ENCODE measurements around the gene TCF7L2. TPM values are rescaled to one million over a fixed set of nuclear protein-coding genes. Genes with fewer than 3 reads are reported as not detected.

Gene TCF7L2
- total RNA-seq, 1 experiment from 2014 or later: 45.2 TPM

DNA sequence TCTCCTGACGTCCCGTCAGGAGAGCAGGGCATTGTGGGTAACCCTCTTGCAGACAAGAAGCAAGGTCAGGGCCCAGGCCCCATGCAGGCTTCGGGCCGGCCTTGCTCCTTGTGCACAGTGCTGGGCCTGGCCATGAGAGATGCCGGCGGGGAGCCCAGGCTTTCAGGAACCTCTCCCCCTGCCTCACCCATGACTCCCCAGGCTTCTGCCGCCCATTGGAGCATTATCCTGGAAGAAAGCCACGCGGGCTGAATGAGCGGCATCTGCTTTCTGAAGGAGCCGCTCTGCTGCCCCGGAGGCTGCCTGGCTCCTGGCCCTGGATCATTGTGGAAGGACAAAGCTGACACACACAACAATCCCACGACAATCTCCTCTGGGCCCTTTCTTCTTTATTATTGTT is 233.5 kb downstream of the TCF7L2 start:
- intact Hi-C loops (cut with micrococcal nuclease; ENCODE audit: unreplicated experiment) (no loop called here), in situ Hi-C loops (cut with HindIII; ENCODE audit: low pct_unique_long_range_greater_than_20kb, low sequenced_read_pairs) (no loop called here)
- no peak for TF ChIP-seq POLR2AphosphoS5 (IDR thresholded peaks at IDR 0.05; ENCODE audit: low read depth, low read length)
- TF ChIP-seq TCF7L2 (IDR thresholded peaks at IDR 0.05; ENCODE audit: low read depth, low read length): no peak
- TF ChIP-seq, protein P1, sequence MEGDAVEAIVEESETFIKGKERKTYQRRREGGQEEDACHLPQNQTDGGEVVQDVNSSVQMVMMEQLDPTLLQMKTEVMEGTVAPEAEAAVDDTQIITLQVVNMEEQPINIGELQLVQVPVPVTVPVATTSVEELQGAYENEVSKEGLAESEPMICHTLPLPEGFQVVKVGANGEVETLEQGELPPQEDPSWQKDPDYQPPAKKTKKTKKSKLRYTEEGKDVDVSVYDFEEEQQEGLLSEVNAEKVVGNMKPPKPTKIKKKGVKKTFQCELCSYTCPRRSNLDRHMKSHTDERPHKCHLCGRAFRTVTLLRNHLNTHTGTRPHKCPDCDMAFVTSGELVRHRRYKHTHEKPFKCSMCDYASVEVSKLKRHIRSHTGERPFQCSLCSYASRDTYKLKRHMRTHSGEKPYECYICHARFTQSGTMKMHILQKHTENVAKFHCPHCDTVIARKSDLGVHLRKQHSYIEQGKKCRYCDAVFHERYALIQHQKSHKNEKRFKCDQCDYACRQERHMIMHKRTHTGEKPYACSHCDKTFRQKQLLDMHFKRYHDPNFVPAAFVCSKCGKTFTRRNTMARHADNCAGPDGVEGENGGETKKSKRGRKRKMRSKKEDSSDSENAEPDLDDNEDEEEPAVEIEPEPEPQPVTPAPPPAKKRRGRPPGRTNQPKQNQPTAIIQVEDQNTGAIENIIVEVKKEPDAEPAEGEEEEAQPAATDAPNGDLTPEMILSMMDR (IDR thresholded peaks at IDR 0.05): no peak
- TF ChIP-seq, protein P2, sequence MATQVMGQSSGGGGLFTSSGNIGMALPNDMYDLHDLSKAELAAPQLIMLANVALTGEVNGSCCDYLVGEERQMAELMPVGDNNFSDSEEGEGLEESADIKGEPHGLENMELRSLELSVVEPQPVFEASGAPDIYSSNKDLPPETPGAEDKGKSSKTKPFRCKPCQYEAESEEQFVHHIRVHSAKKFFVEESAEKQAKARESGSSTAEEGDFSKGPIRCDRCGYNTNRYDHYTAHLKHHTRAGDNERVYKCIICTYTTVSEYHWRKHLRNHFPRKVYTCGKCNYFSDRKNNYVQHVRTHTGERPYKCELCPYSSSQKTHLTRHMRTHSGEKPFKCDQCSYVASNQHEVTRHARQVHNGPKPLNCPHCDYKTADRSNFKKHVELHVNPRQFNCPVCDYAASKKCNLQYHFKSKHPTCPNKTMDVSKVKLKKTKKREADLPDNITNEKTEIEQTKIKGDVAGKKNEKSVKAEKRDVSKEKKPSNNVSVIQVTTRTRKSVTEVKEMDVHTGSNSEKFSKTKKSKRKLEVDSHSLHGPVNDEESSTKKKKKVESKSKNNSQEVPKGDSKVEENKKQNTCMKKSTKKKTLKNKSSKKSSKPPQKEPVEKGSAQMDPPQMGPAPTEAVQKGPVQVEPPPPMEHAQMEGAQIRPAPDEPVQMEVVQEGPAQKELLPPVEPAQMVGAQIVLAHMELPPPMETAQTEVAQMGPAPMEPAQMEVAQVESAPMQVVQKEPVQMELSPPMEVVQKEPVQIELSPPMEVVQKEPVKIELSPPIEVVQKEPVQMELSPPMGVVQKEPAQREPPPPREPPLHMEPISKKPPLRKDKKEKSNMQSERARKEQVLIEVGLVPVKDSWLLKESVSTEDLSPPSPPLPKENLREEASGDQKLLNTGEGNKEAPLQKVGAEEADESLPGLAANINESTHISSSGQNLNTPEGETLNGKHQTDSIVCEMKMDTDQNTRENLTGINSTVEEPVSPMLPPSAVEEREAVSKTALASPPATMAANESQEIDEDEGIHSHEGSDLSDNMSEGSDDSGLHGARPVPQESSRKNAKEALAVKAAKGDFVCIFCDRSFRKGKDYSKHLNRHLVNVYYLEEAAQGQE (IDR thresholded peaks at IDR 0.05; ENCODE audit: insufficient read depth in 1 of 2, low read depth in 2 of 2, low read length in 1 of 2): no peak
- BruUV-seq (replicated peaks): no TSS peak
- Histone ChIP-seq H3K9me3 (ENCODE audit: control insufficient read depth, insufficient read depth, low read depth, low read length) (no peaks in the 10 kb centered on the region), H3K27ac (ENCODE audit: low read length) (no peak overlapping the region), H3K4me1 (ENCODE audit: control insufficient read depth, insufficient read depth, low read length) (no peaks in the 10 kb centered on the region), H3K27me3 (ENCODE audit: control insufficient read depth, insufficient read depth, low read length) (no peaks in the 10 kb centered on the region), H3K4me3 (ENCODE audit: low read depth in 2 of 2, low read length in 2 of 2) (no peak overlapping the region), H3K36me3 (ENCODE audit: control insufficient read depth, insufficient read depth, low read length) (no peaks in the 10 kb centered on the region)
- no peak for ATAC-seq
- CTCF ChIA-PET: no interaction called here
- no peak for DNase-seq (ENCODE audit: low read depth, low spot score)
- POLR2A ChIA-PET: no interaction called here

DNA sequence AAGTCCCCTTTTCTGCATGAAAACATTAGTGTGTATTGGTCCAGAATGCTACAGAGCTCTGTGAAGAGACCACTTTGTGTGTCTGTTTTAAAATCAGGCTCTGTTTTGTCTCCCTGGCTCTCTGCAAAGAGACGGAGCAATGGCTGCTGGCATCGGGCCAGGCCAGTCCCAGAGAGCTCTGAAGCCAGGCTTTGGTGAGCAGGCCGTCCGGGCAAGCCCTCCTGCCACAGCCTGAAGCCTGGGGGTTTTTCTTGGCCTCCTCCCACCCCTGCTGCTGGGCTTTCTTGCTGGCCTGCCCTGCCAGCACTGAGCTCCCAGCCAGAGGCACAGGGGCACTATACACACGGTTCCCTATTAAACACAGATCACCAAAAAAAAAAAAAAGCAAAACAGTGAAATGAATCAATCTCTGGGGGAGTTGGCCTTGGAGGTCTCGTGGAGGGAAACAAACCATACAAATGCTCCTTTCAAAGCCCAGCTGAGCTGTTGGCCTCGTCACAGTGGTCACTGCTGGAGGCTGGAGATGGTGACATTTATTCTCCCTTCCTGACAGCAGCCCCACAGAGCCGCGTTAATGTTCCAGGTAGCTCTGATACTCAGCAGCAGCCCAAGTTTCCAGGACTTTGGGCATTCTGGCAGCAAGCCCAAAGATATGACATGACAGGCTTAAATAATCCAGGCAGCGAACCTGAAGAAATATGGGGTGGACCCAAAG is 237.2 kb downstream of the TCF7L2 start:
- no TSS peak for BruUV-seq (replicated peaks)
- H3K4me1 ChIP-seq (ENCODE audit: control insufficient read depth, insufficient read depth, low read length): no peaks in the 10 kb centered on the region
- no peaks in the 10 kb centered on the region for H3K27me3 ChIP-seq (ENCODE audit: control insufficient read depth, insufficient read depth, low read length)
- in situ Hi-C loops (cut with HindIII; ENCODE audit: low pct_unique_long_range_greater_than_20kb, low sequenced_read_pairs): no loop called here
- no peaks in the 10 kb centered on the region for H3K9me3 ChIP-seq (ENCODE audit: control insufficient read depth, insufficient read depth, low read depth, low read length)
- H3K4me3 ChIP-seq (ENCODE audit: low read depth in 2 of 2, low read length in 2 of 2): no peak overlapping the region
- POLR2A ChIA-PET: no interaction called here
- ATAC-seq (no peak), DNase-seq (ENCODE audit: low read depth, low spot score) (no peak)
- intact Hi-C loops (cut with micrococcal nuclease; ENCODE audit: unreplicated experiment): no loop called here
- H3K27ac ChIP-seq (ENCODE audit: low read length): no peak overlapping the region
- TF ChIP-seq POLR2AphosphoS5 (IDR thresholded peaks at IDR 0.05; ENCODE audit: low read depth, low read length): no peak
- TF ChIP-seq, protein P2 (IDR thresholded peaks at IDR 0.05; ENCODE audit: insufficient read depth in 1 of 2, low read depth in 2 of 2, low read length in 1 of 2): no peak
- TF ChIP-seq TCF7L2 (IDR thresholded peaks at IDR 0.05; ENCODE audit: low read depth, low read length): no peak
- TF ChIP-seq, protein P1 (IDR thresholded peaks at IDR 0.05): no peak
- CTCF ChIA-PET: no interaction called here
- H3K36me3 ChIP-seq (ENCODE audit: control insufficient read depth, insufficient read depth, low read length): no peaks in the 10 kb centered on the region
